ENCODE data around the gene CFAP251.

DNA sequence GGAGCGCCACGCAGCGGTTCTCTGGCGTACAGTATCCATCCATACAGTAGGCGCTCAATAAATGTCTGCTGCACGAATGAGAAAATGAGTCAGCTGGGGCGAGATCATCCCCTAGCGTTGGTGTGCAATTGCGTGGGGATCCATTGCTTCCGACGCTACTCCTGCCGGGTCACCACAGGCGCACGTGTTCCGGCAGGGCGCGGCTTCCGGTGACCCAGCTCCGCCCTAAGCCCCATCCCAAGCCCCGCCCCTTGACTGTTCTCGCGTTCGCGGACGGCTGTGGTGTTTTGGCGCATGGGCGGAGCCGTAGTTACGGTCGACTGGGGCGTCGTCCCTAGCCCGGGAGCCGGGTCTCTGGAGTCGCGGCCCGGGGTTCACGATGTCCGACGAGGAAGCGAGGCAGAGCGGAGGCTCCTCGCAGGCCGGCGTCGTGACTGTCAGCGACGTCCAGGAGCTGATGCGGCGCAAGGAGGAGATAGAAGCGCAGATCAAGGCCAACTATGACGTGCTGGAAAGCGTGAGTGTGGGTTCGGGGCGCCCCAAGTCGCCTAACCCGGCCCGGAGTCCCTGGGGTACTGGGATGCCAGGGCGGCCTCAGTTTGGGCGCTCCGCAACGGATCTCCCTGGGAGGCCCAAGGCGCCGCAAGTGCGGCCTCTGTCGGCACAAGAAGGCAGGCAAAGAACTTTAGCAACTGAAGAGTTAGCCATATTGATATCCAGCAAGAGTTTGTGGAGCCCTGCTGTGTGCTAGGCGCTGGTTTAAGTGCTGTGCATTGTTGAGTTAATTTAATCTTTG, 29.7 kb upstream of the CFAP251 start, which contains the start of gene PSMD9:
- TF ChIP-seq POLR2A (IDR thresholded peaks at IDR 0.05) (no peak), CTCF (IDR thresholded peaks at IDR 0.05) (peak; percentile 37 to 60 (median 40))
